ENCODE data around the gene SKAP1.
A peak's percentile ranks its signal among the peaks of the same experiment; 100 is the strongest.

GRCh38 chr17:48478224-48479013, 48.4 kb upstream of the SKAP1 start:
- TF ChIP-seq CTCF (IDR thresholded peaks at IDR 0.05 in 8 of 11, conservative IDR thresholded peaks at IDR 0.05 in 3 of 11) (peak in 1 of 11 experiments; percentile 5), POLR2AphosphoS5 (IDR thresholded peaks at IDR 0.05) (no peak), POLR2A (IDR thresholded peaks at IDR 0.05) (no peak)
